ENCODE measurements around the gene PTDSS2.

The PTDSS2 gene

DNA sequence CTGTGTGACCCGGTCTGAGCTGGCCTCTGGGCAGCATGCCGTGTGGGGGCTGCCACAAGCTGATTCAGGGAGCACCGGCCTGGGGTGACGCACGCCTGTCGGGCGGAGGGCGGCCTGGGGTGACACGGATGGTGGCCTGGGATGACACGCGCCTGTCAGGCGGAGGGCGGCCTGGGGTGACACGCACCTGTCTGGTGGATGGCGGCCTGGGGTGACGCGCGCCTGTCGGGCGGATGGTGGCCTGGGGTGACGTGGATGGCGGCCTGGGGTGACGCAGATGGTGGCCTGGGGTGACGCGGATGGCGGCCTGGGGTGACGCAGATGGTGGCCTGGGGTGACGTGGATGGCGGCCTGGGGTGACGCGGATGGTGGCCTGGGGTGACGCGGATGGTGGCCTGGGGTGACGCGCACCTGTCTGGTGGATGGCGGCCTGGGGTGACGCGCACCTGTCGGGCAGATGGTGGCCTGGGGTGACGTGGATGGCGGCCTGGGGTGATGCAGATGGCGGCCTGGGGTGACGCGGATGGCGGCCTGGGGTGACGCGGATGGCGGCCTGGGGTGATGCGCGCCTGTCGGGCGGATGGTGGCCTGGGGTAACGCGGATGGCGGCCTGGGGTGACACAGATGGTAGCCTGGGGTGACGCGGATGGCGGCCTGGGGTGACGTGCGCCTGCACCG lies 21.5 kb downstream of the PTDSS2 start:
- DNase-seq, result no peak

DNA sequence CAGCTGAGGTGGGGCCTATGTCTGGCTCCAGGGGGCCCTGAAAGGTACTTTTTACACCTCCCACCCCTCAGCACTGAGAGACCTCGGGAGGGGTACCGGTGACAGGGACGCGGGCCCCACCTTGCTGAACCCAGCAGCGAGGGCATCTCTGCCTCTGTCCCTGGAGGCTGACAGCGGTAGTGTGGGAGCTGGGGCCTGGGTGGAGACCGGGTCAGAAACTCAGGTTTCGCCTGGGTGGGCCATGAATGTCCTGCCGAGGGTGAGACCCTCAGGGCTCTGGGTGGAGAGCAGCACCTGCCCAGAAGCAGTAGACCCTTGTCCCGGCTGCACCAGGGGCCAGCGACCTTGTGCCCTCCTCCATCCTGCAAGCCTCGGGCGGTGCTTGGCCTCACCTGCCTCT lies 22.2 kb downstream of the PTDSS2 start:
- no peak for DNase-seq

DNA sequence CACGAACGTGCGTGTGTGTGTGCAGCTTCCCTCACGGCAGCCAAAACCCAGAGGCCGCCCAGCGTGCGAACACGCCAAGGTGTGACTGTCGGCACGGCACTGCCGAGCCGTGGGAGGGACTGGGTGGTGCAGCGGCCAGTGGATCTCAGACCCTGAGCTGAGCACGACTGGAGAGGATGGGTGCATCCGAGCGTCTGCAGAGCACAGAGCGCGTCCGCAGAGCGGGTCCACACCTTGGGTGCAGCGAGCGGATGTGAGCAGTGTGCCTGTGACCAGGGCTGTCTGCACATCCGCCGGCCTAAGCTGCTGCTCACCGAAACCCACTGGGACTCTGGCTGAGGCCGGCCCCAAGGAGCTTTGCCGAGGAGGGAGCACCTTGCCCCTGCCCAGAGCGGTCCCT lies 22.7 kb downstream of the PTDSS2 start:
- no peak for DNase-seq

DNA sequence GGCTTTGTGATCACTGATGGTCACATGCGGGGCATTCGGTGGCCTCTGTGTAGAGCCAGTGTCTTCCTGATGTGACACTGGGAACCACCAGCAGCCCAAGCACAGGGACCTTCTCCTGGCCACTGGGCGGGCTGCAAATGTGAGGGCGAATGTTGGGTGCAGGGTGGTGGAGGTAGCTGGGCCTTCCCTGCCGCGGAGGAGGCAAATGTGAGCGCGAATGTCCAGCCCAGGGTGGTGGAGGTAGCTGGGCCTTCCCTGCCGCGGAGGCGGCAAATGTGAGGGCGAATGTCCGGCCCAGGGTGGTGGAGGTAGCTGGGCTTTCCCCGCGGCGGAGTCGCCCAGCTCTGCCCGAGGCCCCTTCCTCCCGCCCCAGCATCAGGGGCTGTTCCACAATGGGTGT lies 23.3 kb downstream of the PTDSS2 start:
- DNase-seq, result no peak

DNA sequence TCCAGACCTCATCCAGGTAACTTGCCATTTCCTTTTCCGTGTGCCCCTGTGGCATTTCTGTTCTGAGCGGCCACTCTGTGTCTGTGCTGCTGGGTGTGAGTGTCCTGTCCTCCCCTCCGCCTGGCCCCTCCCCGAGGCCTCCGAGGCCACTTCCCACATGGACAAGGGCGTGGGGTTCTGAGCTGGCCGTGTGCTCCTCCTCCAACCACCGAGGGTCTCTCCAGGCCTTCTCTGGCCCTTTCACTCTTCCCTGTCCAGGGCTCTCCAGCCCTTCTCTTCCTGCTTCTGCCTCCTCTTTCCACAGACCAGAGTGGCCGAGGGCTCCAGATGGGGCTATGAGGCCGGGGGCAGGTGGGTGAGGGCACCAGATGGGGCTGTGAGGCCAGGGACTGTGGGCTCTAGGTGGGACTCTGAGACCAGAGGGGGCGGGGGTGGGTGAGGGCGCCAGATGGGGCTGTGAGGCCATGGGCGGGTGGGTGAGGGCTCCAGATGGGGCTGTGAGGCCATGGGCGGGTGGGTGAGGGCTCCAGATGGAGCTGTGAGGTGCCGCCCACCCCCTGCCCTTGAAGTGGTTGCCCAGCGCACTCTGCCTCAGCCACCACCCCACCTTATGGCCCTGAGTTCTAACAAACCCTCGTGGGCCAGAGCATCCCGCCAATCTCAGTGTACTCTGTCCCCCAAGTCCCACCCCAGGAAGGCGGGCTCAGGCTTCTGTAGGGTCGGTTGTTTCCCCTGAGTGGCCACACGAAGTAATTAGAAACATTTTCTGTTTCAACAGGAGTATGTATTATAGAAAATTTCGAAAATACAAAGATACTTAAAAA lies 24.1 kb downstream of the PTDSS2 start:
- DNase-seq, result no peak

DNA sequence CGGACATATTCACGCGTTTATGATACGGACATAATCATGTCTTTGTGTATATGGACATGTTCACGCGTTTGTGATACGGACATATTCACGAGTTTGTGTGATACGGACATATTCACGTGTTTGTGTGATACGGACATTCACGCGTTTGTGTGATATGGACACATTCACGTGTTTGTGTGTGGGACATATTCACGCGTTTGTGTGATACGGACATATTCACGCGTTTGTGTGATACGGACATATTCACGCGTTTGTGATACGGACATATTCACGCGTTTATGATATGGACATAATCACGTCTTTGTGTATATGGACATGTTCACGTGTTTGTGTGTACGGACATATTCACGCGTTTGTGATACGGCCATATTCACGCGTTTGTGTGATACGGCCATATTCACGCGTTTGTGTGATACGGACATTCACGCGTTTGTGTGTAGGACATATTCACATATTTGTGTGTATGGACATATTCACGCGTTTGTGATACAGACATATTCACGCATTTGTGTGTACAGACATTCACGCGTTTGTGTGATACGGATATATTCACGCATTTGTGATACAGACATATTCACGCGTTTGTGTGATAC lies 24.9 kb downstream of the PTDSS2 start:
- no peak for DNase-seq

DNA sequence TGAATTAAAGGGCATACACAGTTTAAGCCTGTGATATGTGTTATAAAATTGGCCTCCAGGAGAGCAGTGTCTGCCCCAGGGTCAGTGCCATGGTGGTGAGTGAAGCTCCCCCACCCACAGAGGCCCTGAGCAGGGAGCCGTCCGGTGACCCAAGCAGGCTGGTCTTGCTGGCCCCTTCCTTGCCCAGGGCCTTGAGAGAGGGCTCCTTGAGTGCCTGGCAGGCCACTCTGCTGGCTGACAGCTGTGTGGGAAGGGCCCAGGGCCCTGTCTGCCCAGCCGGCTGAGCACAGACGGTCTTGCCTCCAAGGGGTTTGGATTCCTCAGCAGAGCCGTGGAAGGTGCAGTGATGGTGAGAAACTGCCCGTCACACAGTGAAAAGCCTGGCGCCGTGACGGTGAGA lies 25.9 kb downstream of the PTDSS2 start:
- no peak for DNase-seq

DNA sequence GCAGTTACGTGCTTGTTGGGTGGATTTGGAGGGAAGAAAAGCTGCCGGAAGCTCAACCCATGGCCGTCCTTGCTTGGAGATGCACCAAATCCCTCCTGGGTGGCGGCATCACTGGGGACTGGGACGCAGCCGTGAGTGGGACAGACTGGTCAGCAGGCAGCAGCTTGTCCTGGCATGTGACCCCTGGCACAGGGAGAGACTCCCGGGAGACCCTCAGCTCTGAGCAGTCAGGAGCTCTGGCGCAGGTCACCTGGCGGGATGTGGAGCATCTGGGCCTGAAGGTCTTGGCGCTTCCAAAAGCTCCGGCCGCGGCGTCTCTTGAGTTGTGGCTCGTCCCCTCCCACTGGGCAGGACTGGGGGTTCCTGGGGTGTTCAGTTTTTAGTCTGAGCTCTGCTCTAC lies 26.3 kb downstream of the PTDSS2 start:
- DNase-seq, result no peak

DNA sequence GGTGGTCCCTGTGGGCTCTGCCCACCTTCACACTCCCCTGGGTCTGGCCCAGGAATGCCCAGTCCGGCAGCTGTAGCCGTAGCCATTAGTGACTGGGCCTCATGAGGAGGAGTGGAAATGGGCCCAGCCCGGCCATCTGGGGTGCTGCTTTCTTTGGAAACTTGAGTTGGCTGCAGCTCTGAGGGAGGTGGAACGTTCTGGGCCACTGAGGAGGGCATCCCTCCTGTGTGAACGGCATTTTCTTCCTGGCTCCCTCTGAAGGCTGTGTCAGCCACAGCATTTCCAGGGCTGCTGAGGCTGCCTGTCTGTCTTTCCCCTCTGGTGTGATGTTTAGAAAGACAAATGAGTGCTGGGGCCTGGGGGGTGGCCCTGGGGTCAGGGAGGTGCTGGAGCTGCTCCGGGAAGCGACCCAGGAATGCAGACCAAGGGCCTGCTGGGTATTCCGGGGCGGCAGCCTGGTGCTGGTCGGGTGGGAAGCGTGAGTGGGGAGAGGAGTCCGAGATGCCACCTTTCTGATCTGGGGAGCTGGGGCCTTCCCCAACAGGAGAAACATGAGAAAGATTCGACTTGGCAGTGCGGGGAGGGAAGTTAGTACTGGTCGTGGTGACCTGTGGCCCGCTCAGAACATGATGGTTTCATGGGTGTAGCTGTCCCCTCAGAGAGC lies 27.1 kb downstream of the PTDSS2 start:
- DNase-seq, result no peak

DNA sequence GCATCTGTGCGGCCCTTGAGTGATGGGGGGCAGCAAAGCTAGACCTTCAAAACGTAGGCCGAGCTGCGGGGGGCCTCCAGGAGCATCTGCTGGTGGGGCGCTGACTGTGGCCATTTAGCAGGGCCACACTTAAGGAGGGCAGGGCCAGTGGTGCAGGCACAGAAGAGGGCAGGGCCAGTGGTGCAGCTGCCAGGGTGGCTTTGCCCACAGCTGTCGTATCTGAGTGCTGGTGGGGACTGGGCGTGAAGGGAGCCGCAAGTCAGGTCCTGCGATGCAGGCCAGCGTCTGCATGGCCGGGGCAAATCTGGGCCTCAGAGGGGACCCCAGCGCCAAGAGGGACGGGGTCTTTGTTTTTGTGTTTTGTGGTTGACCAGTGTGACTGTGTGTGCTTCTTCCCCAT lies 29.2 kb downstream of the PTDSS2 start:
- DNase-seq, result no peak

DNA sequence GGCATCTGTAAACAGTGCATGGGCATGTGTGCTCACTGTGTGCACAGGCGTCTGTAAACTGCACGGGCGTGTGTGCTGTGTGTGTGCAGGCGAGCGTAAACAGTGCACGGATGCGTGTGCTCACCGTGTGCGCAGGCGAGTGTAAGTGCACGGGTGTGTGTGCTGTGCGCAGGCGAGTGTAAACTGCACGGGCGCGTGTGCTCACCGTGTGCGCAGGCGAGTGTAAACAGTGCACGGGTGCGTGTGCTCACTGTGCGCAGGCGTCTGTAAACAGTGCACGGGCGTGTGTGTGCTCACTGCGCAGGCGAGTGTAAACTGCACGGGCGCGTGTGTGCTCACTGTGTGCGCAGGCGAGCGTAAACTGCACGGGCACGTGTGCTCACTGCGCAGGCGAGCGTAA lies 34.5 kb downstream of the PTDSS2 start:
- DNase-seq, result no peak

DNA sequence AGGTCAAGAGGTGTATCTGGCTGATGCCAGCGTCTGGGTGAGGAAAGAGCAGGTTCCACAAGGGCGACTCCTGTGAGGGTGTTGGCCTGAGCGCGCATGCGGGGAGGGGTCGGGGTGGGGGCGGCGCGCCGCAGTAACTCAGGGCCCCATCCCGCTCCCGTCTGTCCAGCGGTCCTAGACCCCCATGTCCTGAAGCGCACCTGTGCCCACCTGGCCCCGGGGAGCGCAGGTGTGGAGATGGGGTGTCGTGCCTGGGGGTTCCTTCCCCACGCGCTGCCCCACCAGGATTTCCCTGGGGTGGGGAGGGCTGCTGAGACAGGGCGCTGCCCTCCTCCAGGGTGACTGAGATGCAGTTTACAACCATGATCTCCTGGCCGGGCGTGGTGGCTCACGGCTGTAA lies 36.1 kb downstream of the PTDSS2 start:
- no peak for DNase-seq

DNA sequence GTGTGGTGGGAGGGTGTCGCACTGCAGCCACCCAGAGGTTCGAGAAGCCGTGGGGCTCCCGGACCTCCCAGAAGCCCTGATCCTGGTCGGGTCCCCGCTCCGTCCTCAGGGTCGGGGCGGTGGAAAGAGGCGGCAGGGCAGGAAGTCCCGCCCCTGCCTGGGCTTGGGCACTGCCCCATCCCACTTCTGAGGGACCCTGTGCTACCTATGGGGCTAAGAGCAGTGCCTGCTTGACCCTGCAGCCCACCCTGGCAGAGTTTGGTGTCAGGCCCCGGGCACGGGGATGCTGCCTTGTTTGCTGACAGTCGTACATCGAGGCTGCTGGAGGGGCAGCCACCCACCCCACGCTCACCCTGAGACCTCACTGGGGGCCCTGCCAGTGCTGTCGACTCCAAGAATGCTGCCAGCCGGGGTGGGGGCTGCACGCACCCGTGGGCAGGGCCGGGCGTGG lies 37.5 kb downstream of the PTDSS2 start:
- no peak for DNase-seq

DNA sequence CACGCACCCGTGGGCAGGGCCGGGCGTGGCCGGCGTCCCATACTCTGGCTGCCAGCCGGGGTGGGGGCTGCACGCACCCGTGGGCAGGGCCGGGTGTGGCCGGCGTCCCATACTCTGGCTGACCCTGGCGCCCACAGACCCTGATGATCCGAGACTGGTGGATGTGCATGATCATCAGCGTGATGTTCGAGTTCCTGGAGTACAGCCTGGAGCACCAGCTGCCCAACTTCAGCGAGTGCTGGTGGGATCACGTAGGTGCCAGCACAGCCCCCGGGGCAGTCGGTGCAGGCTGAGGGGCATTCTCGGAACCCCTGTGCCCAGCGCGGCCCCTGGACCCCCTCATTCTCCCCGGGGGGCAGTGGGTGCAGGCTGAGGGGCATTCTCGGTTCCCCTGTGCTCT lies 38.0 kb downstream of the PTDSS2 start:
- no peak for DNase-seq

DNA sequence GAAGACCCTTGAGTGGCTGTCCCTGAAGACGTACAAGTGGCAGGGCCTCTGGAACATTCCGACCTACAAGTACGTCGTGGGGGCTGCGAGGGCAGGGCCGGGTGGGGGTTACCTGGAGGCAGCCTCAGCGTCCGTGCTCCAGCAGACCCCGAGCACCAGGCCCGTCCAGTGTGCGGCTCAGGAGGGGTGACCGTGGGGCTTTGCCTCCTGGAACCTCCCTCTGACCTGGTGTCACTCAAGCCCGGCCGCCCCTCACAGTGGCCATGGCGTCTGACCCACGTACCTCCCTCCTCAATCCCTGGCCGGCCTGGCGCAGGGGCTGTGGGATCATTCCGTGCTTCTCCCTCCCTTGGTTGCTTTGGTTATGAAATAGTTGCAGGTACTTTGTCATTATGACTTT lies 38.5 kb downstream of the PTDSS2 start:
- DNase-seq, result no peak

DNA sequence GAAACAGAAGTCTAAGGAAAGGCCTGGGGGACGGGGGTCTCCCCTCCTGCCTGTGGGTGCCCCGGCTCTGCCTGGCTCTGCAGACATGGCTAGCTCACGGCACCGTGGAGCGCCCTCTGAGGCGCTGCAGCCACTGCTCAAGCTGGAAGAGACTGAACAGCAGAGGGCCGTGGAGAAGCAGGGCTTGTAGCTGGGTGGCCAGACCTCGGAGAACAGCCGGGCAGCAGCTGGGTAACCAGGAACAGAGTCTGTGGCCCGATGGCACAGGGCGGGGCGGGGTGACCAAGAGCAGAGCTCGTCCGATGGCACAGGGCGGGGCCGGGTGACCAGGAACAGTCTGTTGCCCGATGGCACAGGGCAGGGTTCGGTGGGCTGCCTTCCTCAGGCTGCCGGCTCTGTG lies 38.9 kb downstream of the PTDSS2 start:
- DNase-seq, result no peak

DNA sequence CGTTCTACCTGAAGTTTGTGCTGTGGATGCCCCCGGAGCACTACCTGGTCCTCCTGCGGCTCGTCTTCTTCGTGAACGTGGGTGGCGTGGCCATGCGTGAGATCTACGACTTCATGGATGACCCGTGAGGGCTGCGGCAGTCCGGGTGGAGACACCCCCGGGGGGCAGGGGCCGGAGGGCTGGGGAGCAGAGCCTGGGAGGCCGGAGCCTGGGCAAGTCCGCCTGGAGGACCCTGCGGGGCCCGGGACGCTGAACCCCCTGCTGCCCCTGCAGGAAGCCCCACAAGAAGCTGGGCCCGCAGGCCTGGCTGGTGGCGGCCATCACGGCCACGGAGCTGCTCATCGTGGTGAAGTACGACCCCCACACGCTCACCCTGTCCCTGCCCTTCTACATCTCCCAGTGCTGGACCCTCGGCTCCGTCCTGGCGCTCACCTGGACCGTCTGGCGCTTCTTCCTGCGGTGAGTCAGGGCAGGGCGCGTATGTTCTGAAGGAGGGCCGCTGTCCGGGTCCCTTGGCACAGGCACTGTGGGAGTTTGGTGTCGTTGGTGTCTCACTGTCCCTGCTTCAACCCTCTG lies 39.6 kb downstream of the PTDSS2 start:
- no peak for DNase-seq

DNA sequence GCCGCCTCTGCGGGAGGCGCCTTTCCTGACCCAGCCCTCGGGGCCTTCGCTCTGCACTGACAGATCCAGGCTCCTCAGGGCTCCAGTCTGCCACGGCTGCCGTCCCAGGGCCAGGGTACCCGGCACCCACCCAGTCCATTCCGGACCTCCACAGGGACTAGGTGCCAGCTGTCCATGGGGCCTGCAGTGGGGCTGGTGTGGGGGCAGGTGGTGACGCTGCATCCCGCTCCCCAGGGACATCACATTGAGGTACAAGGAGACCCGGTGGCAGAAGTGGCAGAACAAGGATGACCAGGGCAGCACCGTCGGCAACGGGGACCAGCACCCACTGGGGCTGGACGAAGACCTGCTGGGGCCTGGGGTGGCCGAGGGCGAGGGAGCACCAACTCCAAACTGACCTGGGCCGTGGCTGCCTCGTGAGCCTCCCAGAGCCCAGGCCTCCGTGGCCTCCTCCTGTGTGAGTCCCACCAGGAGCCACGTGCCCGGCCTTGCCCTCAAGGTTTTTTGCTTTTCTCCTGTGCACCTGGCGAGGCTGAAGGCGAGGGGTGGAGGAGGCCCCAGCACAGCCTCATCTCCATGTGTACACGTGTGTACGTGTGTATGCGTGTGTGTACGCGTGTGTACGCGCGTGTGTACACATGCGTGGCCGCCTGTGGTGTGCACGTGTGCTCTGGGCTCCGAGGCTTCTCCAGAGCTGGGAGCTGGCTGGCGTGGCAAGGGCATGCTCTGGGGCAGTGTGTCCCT lies 40.3 kb downstream of the PTDSS2 start:
- DNase-seq, result no peak

DNA sequence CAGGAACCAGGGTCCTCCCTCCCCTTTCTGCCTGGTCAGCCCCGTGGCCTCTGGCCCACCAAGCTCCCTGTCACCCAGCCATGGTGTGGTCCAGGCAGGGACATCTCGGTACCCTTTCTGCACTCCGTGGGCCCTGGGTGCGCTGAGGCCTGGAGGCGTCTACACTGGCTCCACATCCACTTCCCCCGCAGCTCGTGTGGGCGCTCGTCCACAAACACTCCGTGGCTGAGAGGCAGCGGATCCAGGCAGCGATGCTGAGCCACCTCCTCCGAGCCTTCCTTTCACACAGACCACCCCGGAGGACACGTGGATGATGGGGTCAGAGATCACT lies 40.8 kb downstream of the PTDSS2 start:
- no peak for DNase-seq

DNA sequence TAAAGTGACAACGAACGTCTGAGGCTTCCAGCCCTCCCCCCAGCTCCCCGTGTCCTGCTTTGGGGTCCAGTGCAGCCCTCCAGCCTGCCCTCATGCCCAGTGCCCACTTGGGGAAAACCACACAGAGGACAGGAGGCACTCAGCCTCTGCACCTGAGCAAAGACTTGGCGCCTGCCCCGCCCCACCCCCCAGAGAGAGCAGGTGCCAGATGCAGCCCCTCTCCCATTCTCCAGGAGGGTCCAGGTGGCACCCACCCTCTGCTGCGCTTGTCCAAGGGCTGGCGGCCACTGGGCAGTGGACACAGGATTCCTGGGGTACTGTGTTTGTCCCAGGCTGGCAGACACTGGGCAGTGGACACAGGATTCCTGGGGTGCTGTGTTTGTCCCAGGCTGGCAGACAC lies 41.3 kb downstream of the PTDSS2 start:
- DNase-seq, result no peak

DNA sequence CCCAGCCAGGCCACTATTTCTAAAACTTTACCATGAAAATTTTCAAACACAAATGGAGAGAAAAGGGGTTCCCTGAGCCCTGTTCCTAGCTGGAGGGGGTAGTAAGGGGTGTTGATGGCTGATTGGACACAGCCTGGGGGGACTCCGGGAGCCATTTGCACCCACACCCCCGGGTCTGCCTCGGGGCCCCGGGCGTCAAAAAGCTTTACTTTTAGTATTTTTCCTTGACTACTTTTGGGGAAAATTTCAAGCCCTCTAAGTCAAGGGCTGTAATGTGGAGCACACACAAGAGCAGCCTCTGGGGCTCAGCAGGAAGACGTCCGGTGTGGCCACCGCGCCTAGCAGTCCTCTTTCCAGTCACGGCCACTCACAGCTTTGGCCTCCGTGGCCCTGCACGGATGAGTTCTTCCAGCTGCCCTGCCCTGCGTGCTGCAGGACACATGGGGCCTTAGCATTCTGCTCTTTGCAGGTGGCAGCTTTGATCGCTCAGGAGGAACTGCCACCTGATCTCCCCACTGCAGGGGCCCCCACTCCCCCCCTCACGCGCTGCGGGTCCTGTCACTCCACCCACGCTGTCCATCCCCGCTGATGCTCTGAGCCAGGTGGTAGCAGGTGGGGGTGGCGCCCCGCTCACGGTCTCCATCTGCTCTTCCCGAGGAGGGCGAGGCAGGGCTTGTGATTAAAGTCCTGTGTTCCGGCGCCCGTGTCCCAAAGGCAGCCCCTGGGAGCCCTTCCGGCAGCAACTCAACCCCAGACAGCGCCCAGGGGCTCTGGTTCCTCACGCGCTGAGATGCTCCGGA lies 42.5 kb downstream of the PTDSS2 start:
- no peak for DNase-seq
